Uterus (tissue), 4 donors: Measurements from ENCODE around the gene RBFOX2. TPM values are rescaled to one million over a fixed set of nuclear protein-coding genes. Genes with fewer than 3 reads are reported as not detected.

Experiments used
- DNase-seq, 2 donors: peaks; one replicate each; pipeline ENCODE4 v3.0.0-alpha.2; 2019 to 2020
- H3K27ac ChIP-seq, 2 donors: fragments of 200-600 bp; sonication (generic); 1 replicate in 1 of 2; 2 replicates in 1 of 2; pipeline ENCODE4 v1.5.1; 2016 to 2018
- H3K27me3 ChIP-seq, 2 donors: fragments of 200-600 bp; sonication (generic); one replicate each; pipeline ENCODE4 v1.5.1; 2018 to 2019; ENCODE audit warnings: control low read depth in 1 of 2
- H3K36me3 ChIP-seq, 2 donors: fragments of 200-600 bp; sonication (generic); one replicate each; pipeline ENCODE4 v1.5.1; 2019; ENCODE audit warnings: control low read depth in 1 of 2
- H3K4me1 ChIP-seq, 2 donors: fragments of 200-600 bp; sonication (generic); one replicate each; pipeline ENCODE4 v1.5.1; 2018 to 2019; ENCODE audit warnings: control low read depth in 1 of 2
- H3K4me3 ChIP-seq, 2 donors: fragments of 200-600 bp; sonication (generic); 1 replicate in 1 of 2; 2 replicates in 1 of 2; pipeline ENCODE4 v1.5.1; 2018 to 2019; ENCODE audit warnings: mild to moderate bottlenecking in 1 of 2
- H3K9me3 ChIP-seq, 2 donors: fragments of 200-600 bp; sonication (generic); one replicate each; pipeline ENCODE4 v1.5.1; 2019; ENCODE audit warnings: control low read depth in 1 of 2
- CTCF ChIP-seq, 4 experiments: fragments of 200-600 bp in 2 of 4; fragments of 450-650 bp in 2 of 4; sonication (generic) in 2 of 4; IDR thresholded peaks; one replicate each; pipeline ENCODE4 v1.5.1; 2016 to 2019; ENCODE audit warnings: antibody characterized with exemption in 4 of 4, mild to moderate bottlenecking in 2 of 4, moderate library complexity in 1 of 4
- POLR2A ChIP-seq, 2 donors: fragments of 450-650 bp; IDR thresholded peaks; one replicate each; pipeline ENCODE4 v1.6.1; 2016; ENCODE audit warnings: antibody characterized with exemption in 2 of 2, mild to moderate bottlenecking in 1 of 2, moderate library complexity in 1 of 2
- intact Hi-C: fragments of 100-400 bp; cut with DNase I; formaldehyde crosslinking; loops from one replicate; pipeline ENCODE4 v1.15.1; 2023; ENCODE audit warnings: low total_unique reads
- total RNA-seq, 4 donors: library from RNA; depleted of rRNA in 3 of 4; stranded (reverse); fragments of >200 nt in 3 of 4; gene quantifications; one replicate each; pipeline versions ENCODE4 v1.1.0 to v1.2.4, GENCODE V29; 2014 to 2023
- donor health status: DM: yes; HTN: yes; CAD: no.

Gene RBFOX2
- total RNA-seq, 4 donors from 2014 or later, result 81.0 to 311 (median 147) TPM

GRCh38 chr22:35842519-35842913, 186.1 kb downstream of the RBFOX2 start:
- DNase-seq, result no peak
- Histone ChIP-seq H3K27ac (no peak overlapping the region), H3K4me3 (no peak overlapping the region), H3K27me3 (no peaks in the 10 kb centered on the region), H3K9me3 (no peaks in the 10 kb centered on the region), H3K4me1 (peaks cover 0 to 12% of the 10 kb centered on the region in 2 donors), H3K36me3 (no peaks in the 10 kb centered on the region)
- TF ChIP-seq CTCF (IDR thresholded peaks at IDR 0.05) (no peak), POLR2A (IDR thresholded peaks at IDR 0.05) (no peak)
- intact Hi-C loops, result loop anchor here (10.0 kb wide), 1 partner anchor 72 kb away; no protein-coding TSS in a partner anchor

GRCh38 chr22:35841907-35842518, 186.6 kb downstream of the RBFOX2 start:
- Histone ChIP-seq H3K27me3 (no peaks in the 10 kb centered on the region), H3K4me3 (no peak overlapping the region), H3K9me3 (no peaks in the 10 kb centered on the region), H3K27ac (peak overlapping the region in 1 of 2 donors; percentile 37), H3K36me3 (no peaks in the 10 kb centered on the region), H3K4me1 (peaks cover 0 to 15% of the 10 kb centered on the region in 2 donors)
- intact Hi-C loops, result loop anchor here (10.0 kb wide), 1 partner anchor 73 kb away; no protein-coding TSS in a partner anchor
- DNase-seq, result no peak
- TF ChIP-seq CTCF (IDR thresholded peaks at IDR 0.05), result no peak
- TF ChIP-seq POLR2A (IDR thresholded peaks at IDR 0.05), result no peak

- Histone ChIP-seq H3K9me3 (no peaks in the 10 kb centered on the region), H3K4me1 (peaks cover 0 to 18% of the 10 kb centered on the region in 2 donors), H3K27ac (peak overlapping the region; percentile 87 to 93), H3K27me3 (no peaks in the 10 kb centered on the region), H3K4me3 (peak overlapping the region; percentile 49), H3K36me3 (no peaks in the 10 kb centered on the region)
- TF ChIP-seq POLR2A (IDR thresholded peaks at IDR 0.05), result peak in 1 of 2 donors; percentile 31
- TF ChIP-seq CTCF (IDR thresholded peaks at IDR 0.05), result no peak
- DNase-seq, result peak; percentile 90 to 94
- intact Hi-C loops, result loop anchor here (10.0 kb wide), 1 partner anchor 74 kb away; no protein-coding TSS in a partner anchor
These were observed 188.3 kb downstream of the RBFOX2 start for GRCh38 chr22:35840302-35840739.

GRCh38 chr22:35839841-35840301, 188.8 kb downstream of the RBFOX2 start:
- DNase-seq, result no peak
- H3K27ac ChIP-seq, result peak overlapping the region; percentile 87 to 93
- H3K27me3 ChIP-seq, result no peaks in the 10 kb centered on the region
- peaks cover 3 to 22% of the 10 kb centered on the region in 2 donors for H3K4me1 ChIP-seq
- no peaks in the 10 kb centered on the region for H3K9me3 ChIP-seq
- intact Hi-C loops, result loop anchor here (10.0 kb wide), 2 partner anchors 75 to 205 kb away; no protein-coding TSS in a partner anchor
- TF ChIP-seq CTCF (IDR thresholded peaks at IDR 0.05), result no peak
- no peak for TF ChIP-seq POLR2A (IDR thresholded peaks at IDR 0.05)
- H3K36me3 ChIP-seq, result no peaks in the 10 kb centered on the region
- H3K4me3 ChIP-seq, result peak overlapping the region; percentile 49
